ENCODE results near the gene GABRD. TPM values are rescaled to one million over a fixed set of nuclear protein-coding genes. Genes with fewer than 3 reads are reported as not detected.

The GABRD gene
- total RNA-seq, 2 donors from 2014 or later: not detected

- no peak overlapping the region for H3K4me3 Mint-ChIP-seq
- DNase-seq: no peak
- Histone ChIP-seq H3K4me3 (ENCODE audit: low read length) (no peak overlapping the region), H3K27me3 (ENCODE audit: control insufficient read depth, insufficient read depth, low read length, poor library complexity, severe bottlenecking) (no peaks in the 10 kb centered on the region), H3K9me3 (ENCODE audit: control insufficient read depth, low read length) (peaks cover 14% of the 10 kb centered on the region), H3K27ac (ENCODE audit: low read depth, low read length) (no peak overlapping the region), H3K9ac (ENCODE audit: extremely low read depth, low read length, poor library complexity, severe bottlenecking) (no peak overlapping the region), H3K36me3 (ENCODE audit: control insufficient read depth, insufficient read depth, low read length) (peaks cover 4% of the 10 kb centered on the region), H3K4me1 (ENCODE audit: control insufficient read depth, insufficient read depth, low read length) (no peaks in the 10 kb centered on the region)
- H3K27me3 Mint-ChIP-seq (ENCODE audit: insufficient read depth): no peaks in the 10 kb centered on the region
- WGBS, 2 experiments (ENCODE audit: insufficient coverage in 1 of 2, insufficient read length in 1 of 2): 95 to 97% methylated on average over 26 to 28 of the region's 28 CpGs
- peaks cover 1% of the 10 kb centered on the region for H3K4me1 Mint-ChIP-seq
- peaks cover 33% of the 10 kb centered on the region for H3K9me3 Mint-ChIP-seq
- TF ChIP-seq CTCF (conservative IDR thresholded peaks at IDR 0.05): no peak
- peaks cover 69% of the 10 kb centered on the region for H3K36me3 Mint-ChIP-seq (ENCODE audit: low read depth)
- H3K27ac Mint-ChIP-seq: no peak overlapping the region
Observed at GRCh38 chr1:2079396-2080085, 60.4 kb downstream of the GABRD start.

DNA sequence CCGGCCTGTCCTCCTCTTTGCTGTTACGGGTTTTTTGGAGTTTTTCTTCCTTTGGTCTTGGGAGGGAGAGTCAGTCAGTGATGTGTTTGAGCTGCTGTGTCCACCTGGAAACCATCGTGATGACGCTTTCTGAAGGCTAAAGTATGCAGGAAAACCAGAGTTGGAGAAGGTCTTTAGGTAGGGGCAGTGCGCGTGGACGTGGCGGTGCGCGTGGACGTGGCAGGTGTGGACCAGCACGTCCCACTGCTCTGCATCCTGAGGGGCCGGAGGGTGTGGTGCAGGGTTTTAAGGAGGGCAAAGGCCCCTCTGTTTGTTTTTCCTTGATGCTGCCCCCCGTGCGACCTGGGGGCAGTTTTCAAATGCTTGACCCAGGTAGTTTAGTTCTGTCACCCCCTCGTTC lies 61.0 kb downstream of the GABRD start:
- WGBS, 2 experiments (ENCODE audit: insufficient coverage in 1 of 2, insufficient read length in 1 of 2): 95 to 98% methylated on average over 14 to 16 of the region's 16 CpGs
- Histone ChIP-seq H3K36me3 (ENCODE audit: control insufficient read depth, insufficient read depth, low read length) (peaks cover 4% of the 10 kb centered on the region), H3K9me3 (ENCODE audit: control insufficient read depth, low read length) (peaks cover 14% of the 10 kb centered on the region), H3K4me3 (ENCODE audit: low read length) (no peak overlapping the region), H3K9ac (ENCODE audit: extremely low read depth, low read length, poor library complexity, severe bottlenecking) (no peak overlapping the region), H3K27ac (ENCODE audit: low read depth, low read length) (no peak overlapping the region), H3K27me3 (ENCODE audit: control insufficient read depth, insufficient read depth, low read length, poor library complexity, severe bottlenecking) (no peaks in the 10 kb centered on the region), H3K4me1 (ENCODE audit: control insufficient read depth, insufficient read depth, low read length) (no peaks in the 10 kb centered on the region)
- H3K4me1 Mint-ChIP-seq: no peaks in the 10 kb centered on the region
- no peak for DNase-seq
- H3K9me3 Mint-ChIP-seq: peaks cover 33% of the 10 kb centered on the region
- H3K4me3 Mint-ChIP-seq: no peak overlapping the region
- TF ChIP-seq CTCF (conservative IDR thresholded peaks at IDR 0.05): no peak
- H3K27me3 Mint-ChIP-seq (ENCODE audit: insufficient read depth): no peaks in the 10 kb centered on the region
- no peak overlapping the region for H3K27ac Mint-ChIP-seq
- peaks cover 65% of the 10 kb centered on the region for H3K36me3 Mint-ChIP-seq (ENCODE audit: low read depth)

Other genes starting within 250 kb of the GABRD start
- gene NADK, start 240.9 kb upstream of the GABRD start, total RNA-seq: 10 to 100 TPM; 75.2 to 81.6 TPM
- 100 to 1,000 TPM; 369 to 371 TPM for gene GNB1, start 128.3 kb upstream of the GABRD start, total RNA-seq
- 1 to 10 TPM in 1 of 2 donors, under 1 TPM in 1; 0.89 to 1.4 TPM for gene CALML6, start 104.1 kb upstream of the GABRD start, total RNA-seq
- gene TMEM52, start 100.1 kb upstream of the GABRD start, total RNA-seq: 1 to 10 TPM; 6.0 to 6.3 TPM
- under 1 TPM; 0.58 to 0.75 TPM for gene CFAP74, start 15.6 kb upstream of the GABRD start, total RNA-seq
- 10 to 100 TPM; 49.9 to 68.5 TPM for gene PRKCZ, start 31.1 kb downstream of the GABRD start, total RNA-seq
- 100 to 1,000 TPM; 126 to 154 TPM for gene FAAP20, start 175.4 kb downstream of the GABRD start, total RNA-seq
- gene SKI, start 209.0 kb downstream of the GABRD start, total RNA-seq: 10 to 100 TPM; 65.4 to 79.2 TPM

All from endodermal cell (in vitro differentiated cells).